ENCODE data around the gene DELE1.
A peak's percentile ranks its signal among the peaks of the same experiment; 100 is the strongest.

Gene DELE1

GRCh38 chr5:141952020-141952419 lies 28.3 kb downstream of the DELE1 start:
- Histone ChIP-seq H3K4me3 (ENCODE audit: low read depth in 1 of 2, low read length in 2 of 2) (no peak overlapping the region), H2AFZ (ENCODE audit: low read depth, low read length) (no peak overlapping the region), H3K79me2 (ENCODE audit: insufficient read depth, low read length) (no peaks in the 10 kb centered on the region), H3K4me1 (ENCODE audit: insufficient read depth, low read length) (no peaks in the 10 kb centered on the region; the same call in 1 of the 2 replicates), H4K20me1 (ENCODE audit: insufficient read depth, low read length) (no peaks in the 10 kb centered on the region), H3K4me2 (ENCODE audit: insufficient read depth, low read length) (no peak overlapping the region), H3K27me3 (ENCODE audit: insufficient read depth, low read length, poor library complexity) (no peaks in the 10 kb centered on the region), H3K9me3 (ENCODE audit: insufficient read depth, low read length, severe bottlenecking) (no peaks in the 10 kb centered on the region), H3K9ac (ENCODE audit: low read depth, low read length) (no peak overlapping the region), H3K27ac (ENCODE audit: low read length) (no peak overlapping the region), H3K36me3 (ENCODE audit: insufficient read depth, low read length) (no peaks in the 10 kb centered on the region)
- peak; percentile 69 for ATAC-seq (ENCODE audit: insufficient read depth, low read depth)
- DNase-seq, result no peak
- no peak for TF ChIP-seq EZH2 (IDR thresholded peaks at IDR 0.05; ENCODE audit: borderline replicate concordance, low read depth, low read length, severe bottlenecking)
- TF ChIP-seq CTCF (IDR thresholded peaks at IDR 0.05; ENCODE audit: borderline replicate concordance, extremely low read depth, low read length, poor library complexity, severe bottlenecking), result no peak

- H3K36me3 ChIP-seq (ENCODE audit: insufficient read depth, low read length), result no peaks in the 10 kb centered on the region
- H3K79me2 ChIP-seq (ENCODE audit: insufficient read depth, low read length), result no peaks in the 10 kb centered on the region
- no peaks in the 10 kb centered on the region for H4K20me1 ChIP-seq (ENCODE audit: insufficient read depth, low read length)
- no peak overlapping the region for H2AFZ ChIP-seq (ENCODE audit: low read depth, low read length)
- H3K9me3 ChIP-seq (ENCODE audit: insufficient read depth, low read length, severe bottlenecking), result no peaks in the 10 kb centered on the region
- H3K4me1 ChIP-seq (ENCODE audit: insufficient read depth, low read length), result peaks cover 21% of the 10 kb centered on the region
- DNase-seq (no peak), ATAC-seq (ENCODE audit: insufficient read depth, low read depth) (no peak)
- no peaks in the 10 kb centered on the region for H3K27me3 ChIP-seq (ENCODE audit: insufficient read depth, low read length, poor library complexity)
- TF ChIP-seq CTCF (IDR thresholded peaks at IDR 0.05; ENCODE audit: borderline replicate concordance, extremely low read depth, low read length, poor library complexity, severe bottlenecking) (no peak), EZH2 (IDR thresholded peaks at IDR 0.05; ENCODE audit: borderline replicate concordance, low read depth, low read length, severe bottlenecking) (no peak)
- H3K4me2 ChIP-seq (ENCODE audit: insufficient read depth, low read length), result no peak overlapping the region
- no peak overlapping the region for H3K27ac ChIP-seq (ENCODE audit: low read length)
- H3K4me3 ChIP-seq (ENCODE audit: low read depth in 1 of 2, low read length in 2 of 2), result no peak overlapping the region
- no peak overlapping the region for H3K9ac ChIP-seq (ENCODE audit: low read depth, low read length)
Observed at GRCh38 chr5:141954194-141954593, 30.5 kb downstream of the DELE1 start.

GRCh38 chr5:141957367-141957996 lies 33.8 kb downstream of the DELE1 start:
- TF ChIP-seq EZH2 (IDR thresholded peaks at IDR 0.05; ENCODE audit: borderline replicate concordance, low read depth, low read length, severe bottlenecking), result no peak
- TF ChIP-seq CTCF (IDR thresholded peaks at IDR 0.05; ENCODE audit: borderline replicate concordance, extremely low read depth, low read length, poor library complexity, severe bottlenecking), result no peak
- Histone ChIP-seq H2AFZ (ENCODE audit: low read depth, low read length) (no peak overlapping the region; the same call in 1 of the 2 replicates), H3K4me2 (ENCODE audit: insufficient read depth, low read length) (peak overlapping the region; percentile 46), H3K4me1 (ENCODE audit: insufficient read depth, low read length) (peaks cover 42% of the 10 kb centered on the region), H3K9ac (ENCODE audit: low read depth, low read length) (peak overlapping the region; percentile 38), H3K27me3 (ENCODE audit: insufficient read depth, low read length, poor library complexity) (no peaks in the 10 kb centered on the region), H3K9me3 (ENCODE audit: insufficient read depth, low read length, severe bottlenecking) (no peaks in the 10 kb centered on the region), H3K79me2 (ENCODE audit: insufficient read depth, low read length) (no peaks in the 10 kb centered on the region), H3K36me3 (ENCODE audit: insufficient read depth, low read length) (no peaks in the 10 kb centered on the region), H3K27ac (ENCODE audit: low read length) (peak overlapping the region; percentile 68), H3K4me3 (ENCODE audit: low read depth in 1 of 2, low read length in 2 of 2) (peak overlapping the region in 1 of 2 experiments; percentile 45; a peak in 2 of 4 replicates), H4K20me1 (ENCODE audit: insufficient read depth, low read length) (no peaks in the 10 kb centered on the region)
- DNase-seq (peak; percentile 27), ATAC-seq (ENCODE audit: insufficient read depth, low read depth) (no peak)
